Measurements from ENCODE around the gene APOH.

Gene APOH

GRCh38 chr17:66275651-66276050 is 46.4 kb upstream of the APOH start:
- Histone ChIP-seq H3K9ac (ENCODE audit: low read length) (no peak overlapping the region), H2AFZ (ENCODE audit: low read depth, low read length) (no peak overlapping the region), H3K9me3 (ENCODE audit: insufficient read depth, low read length) (no peaks in the 10 kb centered on the region), H3K4me1 (ENCODE audit: low read length) (no peaks in the 10 kb centered on the region), H3K27me3 (ENCODE audit: low read depth, low read length) (peaks cover 3% of the 10 kb centered on the region; the same call in 1 of the 2 replicates), H4K20me1 (ENCODE audit: insufficient read depth, low read length) (no peaks in the 10 kb centered on the region), H3K27ac (ENCODE audit: low read length) (no peak overlapping the region), H3K36me3 (replicated peaks; ENCODE audit: low read depth, low read length) (no peaks in the 10 kb centered on the region), H3K4me3 (ENCODE audit: low read length) (no peak overlapping the region), H3K4me2 (ENCODE audit: low read length) (no peak overlapping the region), H3K79me2 (ENCODE audit: low read length) (no peaks in the 10 kb centered on the region)
- TF ChIP-seq EZH2phosphoT487 (IDR thresholded peaks at IDR 0.05; ENCODE audit: low read depth), result no peak
- TF ChIP-seq, protein P1, sequence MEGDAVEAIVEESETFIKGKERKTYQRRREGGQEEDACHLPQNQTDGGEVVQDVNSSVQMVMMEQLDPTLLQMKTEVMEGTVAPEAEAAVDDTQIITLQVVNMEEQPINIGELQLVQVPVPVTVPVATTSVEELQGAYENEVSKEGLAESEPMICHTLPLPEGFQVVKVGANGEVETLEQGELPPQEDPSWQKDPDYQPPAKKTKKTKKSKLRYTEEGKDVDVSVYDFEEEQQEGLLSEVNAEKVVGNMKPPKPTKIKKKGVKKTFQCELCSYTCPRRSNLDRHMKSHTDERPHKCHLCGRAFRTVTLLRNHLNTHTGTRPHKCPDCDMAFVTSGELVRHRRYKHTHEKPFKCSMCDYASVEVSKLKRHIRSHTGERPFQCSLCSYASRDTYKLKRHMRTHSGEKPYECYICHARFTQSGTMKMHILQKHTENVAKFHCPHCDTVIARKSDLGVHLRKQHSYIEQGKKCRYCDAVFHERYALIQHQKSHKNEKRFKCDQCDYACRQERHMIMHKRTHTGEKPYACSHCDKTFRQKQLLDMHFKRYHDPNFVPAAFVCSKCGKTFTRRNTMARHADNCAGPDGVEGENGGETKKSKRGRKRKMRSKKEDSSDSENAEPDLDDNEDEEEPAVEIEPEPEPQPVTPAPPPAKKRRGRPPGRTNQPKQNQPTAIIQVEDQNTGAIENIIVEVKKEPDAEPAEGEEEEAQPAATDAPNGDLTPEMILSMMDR (IDR thresholded peaks at IDR 0.05; ENCODE audit: low read depth, low read length), result no peak

GRCh38 chr17:66273586-66273848 is 44.3 kb upstream of the APOH start:
- Histone ChIP-seq H2AFZ (ENCODE audit: low read depth, low read length) (no peak overlapping the region), H3K79me2 (ENCODE audit: low read length) (no peaks in the 10 kb centered on the region), H3K27ac (ENCODE audit: low read length) (no peak overlapping the region)

GRCh38 chr17:66272811-66273585 is 43.8 kb upstream of the APOH start:
- no peaks in the 10 kb centered on the region for H4K20me1 ChIP-seq (ENCODE audit: insufficient read depth, low read length)
- H3K9ac ChIP-seq (ENCODE audit: low read length), result no peak overlapping the region
- no peaks in the 10 kb centered on the region for H3K9me3 ChIP-seq (ENCODE audit: insufficient read depth, low read length)
- H2AFZ ChIP-seq (ENCODE audit: low read depth, low read length), result no peak overlapping the region
- no peak overlapping the region for H3K4me2 ChIP-seq (ENCODE audit: low read length)
- no peak overlapping the region for H3K4me3 ChIP-seq (ENCODE audit: low read length)
- H3K27me3 ChIP-seq (ENCODE audit: low read depth, low read length), result peaks cover 3% of the 10 kb centered on the region; the same call in 1 of the 2 replicates
- H3K79me2 ChIP-seq (ENCODE audit: low read length), result no peaks in the 10 kb centered on the region
- no peak overlapping the region for H3K27ac ChIP-seq (ENCODE audit: low read length)
- H3K36me3 ChIP-seq (replicated peaks; ENCODE audit: low read depth, low read length), result no peaks in the 10 kb centered on the region
- TF ChIP-seq EZH2phosphoT487 (IDR thresholded peaks at IDR 0.05; ENCODE audit: low read depth), result no peak
- TF ChIP-seq, protein P1 (IDR thresholded peaks at IDR 0.05; ENCODE audit: low read depth, low read length), result no peak
- H3K4me1 ChIP-seq (ENCODE audit: low read length), result no peaks in the 10 kb centered on the region

More at GRCh38 chr17:66273586-66273848, 44.3 kb upstream of the APOH start:
- H3K27me3 ChIP-seq (ENCODE audit: low read depth, low read length), result peaks cover 3% of the 10 kb centered on the region; the same call in 1 of the 2 replicates
- H4K20me1 ChIP-seq (ENCODE audit: insufficient read depth, low read length), result no peaks in the 10 kb centered on the region
- H3K4me1 ChIP-seq (ENCODE audit: low read length), result no peaks in the 10 kb centered on the region
- no peak overlapping the region for H3K9ac ChIP-seq (ENCODE audit: low read length)
- H3K9me3 ChIP-seq (ENCODE audit: insufficient read depth, low read length), result no peaks in the 10 kb centered on the region
- H3K4me3 ChIP-seq (ENCODE audit: low read length), result no peak overlapping the region
- TF ChIP-seq, protein P1 (IDR thresholded peaks at IDR 0.05; ENCODE audit: low read depth, low read length), result no peak
- TF ChIP-seq EZH2phosphoT487 (IDR thresholded peaks at IDR 0.05; ENCODE audit: low read depth), result no peak
- no peaks in the 10 kb centered on the region for H3K36me3 ChIP-seq (replicated peaks; ENCODE audit: low read depth, low read length)
- H3K4me2 ChIP-seq (ENCODE audit: low read length), result no peak overlapping the region

DNA sequence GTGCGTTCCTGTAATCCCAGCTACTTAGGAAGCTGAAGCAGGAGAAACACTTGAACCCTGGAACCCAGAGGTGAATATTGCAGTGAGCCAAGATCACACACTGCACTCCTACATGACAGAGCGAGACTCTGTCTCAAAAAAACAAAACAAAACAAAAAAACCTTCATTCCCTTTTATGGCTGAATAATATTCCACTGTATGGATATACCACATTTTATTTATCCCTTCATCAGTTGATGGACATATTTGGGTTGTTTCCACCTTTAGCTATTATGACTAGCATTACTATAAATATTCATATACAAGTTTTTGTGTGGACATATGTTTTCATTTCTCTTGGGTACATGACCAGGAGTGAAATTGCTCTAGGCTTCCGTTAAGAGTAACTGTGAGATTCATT is 42.3 kb upstream of the APOH start:
- no peaks in the 10 kb centered on the region for H3K36me3 ChIP-seq (replicated peaks; ENCODE audit: low read depth, low read length)
- no peaks in the 10 kb centered on the region for H4K20me1 ChIP-seq (ENCODE audit: insufficient read depth, low read length)
- no peak for TF ChIP-seq EZH2phosphoT487 (IDR thresholded peaks at IDR 0.05; ENCODE audit: low read depth)
- TF ChIP-seq, protein P1 (IDR thresholded peaks at IDR 0.05; ENCODE audit: low read depth, low read length), result no peak
- H3K79me2 ChIP-seq (ENCODE audit: low read length), result no peaks in the 10 kb centered on the region
- H3K27ac ChIP-seq (ENCODE audit: low read length), result no peak overlapping the region
- H3K4me2 ChIP-seq (ENCODE audit: low read length), result no peak overlapping the region
- no peak overlapping the region for H3K4me3 ChIP-seq (ENCODE audit: low read length)
- peaks cover under 1% of the 10 kb centered on the region; the same call in 1 of the 2 replicates for H3K27me3 ChIP-seq (ENCODE audit: low read depth, low read length)
- no peaks in the 10 kb centered on the region for H3K9me3 ChIP-seq (ENCODE audit: insufficient read depth, low read length)
- no peaks in the 10 kb centered on the region for H3K4me1 ChIP-seq (ENCODE audit: low read length)
- no peak overlapping the region for H3K9ac ChIP-seq (ENCODE audit: low read length)
- no peak overlapping the region for H2AFZ ChIP-seq (ENCODE audit: low read depth, low read length)
